ENCODE measurements around the gene ZNRF1.

DNA sequence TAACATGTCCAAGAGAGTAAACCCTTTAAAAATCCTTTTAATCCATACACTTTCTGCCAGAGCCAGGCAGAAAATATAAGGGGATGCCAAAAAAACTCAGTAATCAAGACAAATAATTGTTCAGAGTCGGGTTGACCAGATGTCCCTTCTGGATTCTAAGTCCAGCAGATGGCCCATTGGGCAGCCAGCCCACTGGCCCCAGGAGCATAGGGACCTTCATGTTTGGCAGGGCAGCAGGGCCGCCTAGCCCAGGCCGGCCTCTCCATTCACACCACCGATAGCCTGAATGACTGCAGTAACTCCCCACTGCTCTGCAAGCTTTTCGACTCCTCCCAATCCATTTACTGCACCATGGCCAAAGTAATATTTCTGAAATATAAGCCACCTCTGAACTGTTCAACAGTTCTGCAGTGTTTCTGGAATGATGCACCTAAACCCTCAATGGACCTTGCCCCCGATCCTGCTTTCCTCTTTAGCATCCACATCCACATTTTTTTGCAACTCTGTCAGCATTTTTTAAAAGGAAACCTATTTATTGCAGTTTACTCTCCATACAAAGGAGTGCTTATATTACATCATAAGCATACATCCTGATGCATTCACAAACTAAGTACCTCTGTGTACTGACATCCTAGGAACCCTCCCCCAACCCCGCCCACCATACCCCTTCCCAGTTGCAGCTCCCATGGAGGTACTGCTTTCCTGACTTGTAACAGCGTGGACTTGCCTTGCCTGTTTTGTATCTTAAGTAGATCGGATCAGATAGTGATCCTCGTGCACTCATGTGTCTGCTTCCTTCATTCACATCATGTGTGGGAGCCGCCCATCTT, 71.4 kb downstream of the ZNRF1 start:
- TF ChIP-seq EP300 (IDR thresholded peaks at IDR 0.05), result no peak
- TF ChIP-seq, protein P1, sequence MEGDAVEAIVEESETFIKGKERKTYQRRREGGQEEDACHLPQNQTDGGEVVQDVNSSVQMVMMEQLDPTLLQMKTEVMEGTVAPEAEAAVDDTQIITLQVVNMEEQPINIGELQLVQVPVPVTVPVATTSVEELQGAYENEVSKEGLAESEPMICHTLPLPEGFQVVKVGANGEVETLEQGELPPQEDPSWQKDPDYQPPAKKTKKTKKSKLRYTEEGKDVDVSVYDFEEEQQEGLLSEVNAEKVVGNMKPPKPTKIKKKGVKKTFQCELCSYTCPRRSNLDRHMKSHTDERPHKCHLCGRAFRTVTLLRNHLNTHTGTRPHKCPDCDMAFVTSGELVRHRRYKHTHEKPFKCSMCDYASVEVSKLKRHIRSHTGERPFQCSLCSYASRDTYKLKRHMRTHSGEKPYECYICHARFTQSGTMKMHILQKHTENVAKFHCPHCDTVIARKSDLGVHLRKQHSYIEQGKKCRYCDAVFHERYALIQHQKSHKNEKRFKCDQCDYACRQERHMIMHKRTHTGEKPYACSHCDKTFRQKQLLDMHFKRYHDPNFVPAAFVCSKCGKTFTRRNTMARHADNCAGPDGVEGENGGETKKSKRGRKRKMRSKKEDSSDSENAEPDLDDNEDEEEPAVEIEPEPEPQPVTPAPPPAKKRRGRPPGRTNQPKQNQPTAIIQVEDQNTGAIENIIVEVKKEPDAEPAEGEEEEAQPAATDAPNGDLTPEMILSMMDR (IDR thresholded peaks at IDR 0.05), result no peak
